MCF 10A (cell line): Measurements from ENCODE around the gene TNNC1. TPM values are rescaled to one million over a fixed set of nuclear protein-coding genes. Genes with fewer than 3 reads are reported as not detected.

Source experiments
- Bru-seq: library from RNA; stranded (reverse); fragments of 400-500 nt; gene quantifications from one replicate; lab custom pipeline; 2021; lab: Mats Ljungman, UMichigan
- BruChase-seq, 2 experiments: library from RNA; stranded (reverse); fragments of 400-500 nt; gene quantifications; one replicate each; lab custom pipeline; 2021; lab: Mats Ljungman, UMichigan
- BruUV-seq: library from RNA; stranded (reverse); fragments of 400-500 nt; replicated peaks from 2 replicates; lab custom pipeline; 2021; lab: Mats Ljungman, UMichigan
- CTCF ChIA-PET: fragments of 300-600 bp; sonication (Branson Sonifier 250); formaldehyde crosslinking; extraction: SDS; loops from one replicate; lab custom pipeline; 2021; ENCODE audit warnings: antibody characterized with exemption, inconsistent platforms; lab: Yijun Ruan, JAX
- POLR2A ChIA-PET: fragments of 300-600, 350-650 bp; sonication (Branson Sonifier 250); formaldehyde crosslinking; extraction: SDS; loops from one replicate; lab custom pipeline; 2020; ENCODE audit warnings: antibody characterized with exemption, inconsistent platforms; lab: Yijun Ruan, JAX
- DNase-seq: peaks from one replicate; pipeline ENCODE4 v3.0.0-alpha.2; 2018; ENCODE audit not compliant: unreplicated experiment
- H3K27ac Mint-ChIP-seq: one replicate; pipeline ENCODE4 v1.8.0; 2022; ENCODE audit warnings: mild to moderate bottlenecking, low read depth, mixed read lengths; ENCODE audit not compliant: unreplicated experiment
- H3K27me3 Mint-ChIP-seq: one replicate; pipeline ENCODE4 v1.8.0; 2022; ENCODE audit warnings: mixed read lengths; ENCODE audit not compliant: insufficient read depth, unreplicated experiment
- H3K36me3 Mint-ChIP-seq: one replicate; pipeline ENCODE4 v1.8.0; 2022; ENCODE audit warnings: mild to moderate bottlenecking, moderate library complexity, mixed read lengths; ENCODE audit not compliant: insufficient read depth, unreplicated experiment
- H3K4me1 Mint-ChIP-seq: one replicate; pipeline ENCODE4 v1.8.0; 2022; ENCODE audit warnings: mixed read lengths; ENCODE audit not compliant: insufficient read depth, unreplicated experiment
- H3K4me3 Mint-ChIP-seq: one replicate; pipeline ENCODE4 v1.8.0; 2022; ENCODE audit warnings: mild to moderate bottlenecking, moderate library complexity, mixed read lengths; ENCODE audit not compliant: unreplicated experiment
- H3K9me3 Mint-ChIP-seq: one replicate; pipeline ENCODE4 v1.8.0; 2022; ENCODE audit warnings: mixed read lengths; ENCODE audit not compliant: unreplicated experiment
- intact Hi-C: fragments of 100-400 bp; cut with micrococcal nuclease; formaldehyde crosslinking; loops from 2 replicates; pipeline ENCODE4 v1.14.1; 2022
- long read RNA-seq: library from polyadenylated mRNA; stranded (forward); transcript quantifications from one replicate; pipeline ENCODE4 v2.0.0, GENCODE V29; 2022
- total RNA-seq: library from RNA; stranded (reverse); gene quantifications from 2 replicates; pipeline ENCODE4 v1.2.3, GENCODE V29; 2022
- TF ChIP-seq, protein P1 (sequence below): fragments of 200-600 bp; IDR thresholded peaks from one replicate; pipeline ENCODE4 v1.8.0; 2022; ENCODE audit warnings: antibody characterized with exemption, mild to moderate bottlenecking; ENCODE audit not compliant: unreplicated experiment

TNNC1 gene
- total RNA-seq = 0.61 TPM in 2 replicates
- percentile 15 among the genes with signal in this experiment for Bru-seq, nascent RNA
- BruChase-seq, experiment 1, labeled RNA remaining after a 6-hour chase = not detected
- percentile 15 among the genes with signal in this experiment for BruChase-seq, experiment 2, labeled RNA remaining after a 2-hour chase
- long read RNA-seq = 0 reads

DNA sequence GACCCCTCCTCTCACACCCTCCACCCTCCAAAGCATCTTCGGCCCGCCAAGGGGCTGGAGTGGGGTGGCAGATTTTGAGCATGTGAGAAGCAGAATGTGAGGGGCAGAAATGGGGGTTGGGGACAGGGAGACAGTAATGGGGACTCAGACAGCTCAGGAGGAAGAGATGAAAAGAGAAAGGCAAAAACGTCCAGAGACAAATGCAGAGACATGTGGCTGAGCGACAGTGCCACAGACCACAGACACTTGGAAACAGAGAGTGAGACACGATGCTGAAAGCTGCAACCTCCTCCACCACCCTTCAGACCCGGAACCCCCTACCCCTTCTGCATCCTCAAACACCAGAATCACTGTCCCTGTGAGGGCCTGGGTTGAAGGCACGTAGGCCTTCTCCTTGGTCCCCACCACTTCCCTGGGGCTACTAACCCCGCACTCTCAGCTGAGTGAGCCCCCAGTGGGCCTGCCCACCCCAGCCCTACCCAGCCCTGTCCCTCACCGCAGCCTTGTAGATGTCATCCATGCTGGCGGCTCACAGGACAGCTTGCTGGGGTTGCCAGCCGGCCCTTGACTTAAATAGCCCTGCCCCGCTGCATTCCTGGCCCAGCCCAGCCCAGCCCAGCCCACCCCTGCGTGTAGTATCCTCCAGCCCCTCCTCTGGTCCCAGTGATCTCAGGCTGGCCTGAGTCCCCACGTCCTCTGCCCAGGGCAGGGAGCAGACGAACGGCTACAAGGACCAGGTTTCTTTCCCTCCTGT is at the start of gene TNNC1:
TSS of gene TNNC1 (minus strand) at position 546 of the 754 bp plus-strand sequence. CDS start at position 520, 26 bp downstream.
- H3K36me3 Mint-ChIP-seq = peaks cover 10% of the 10 kb centered on the region
- H3K4me3 Mint-ChIP-seq = peak within 1 kb of the TSS; percentile 92
- ChIA-PET CTCF (interaction anchor here (0.5 to 2.0 kb wide), 3 partner anchors 8 to 210 kb away, joined by 3 to 11 read pairs (median 5); partner anchors contain the start of gene SEMA3G), POLR2A (interaction anchor here (0.6 to 0.7 kb wide), 2 partner anchors 74 to 323 kb away, joined by 3 read pairs; no protein-coding TSS in a partner anchor)
- no peaks in the 10 kb centered on the region for H3K27me3 Mint-ChIP-seq
- H3K4me1 Mint-ChIP-seq = peaks cover 26% of the 10 kb centered on the region
- peak within 1 kb of the TSS; percentile 95 for H3K27ac Mint-ChIP-seq
- TF ChIP-seq, protein P1, sequence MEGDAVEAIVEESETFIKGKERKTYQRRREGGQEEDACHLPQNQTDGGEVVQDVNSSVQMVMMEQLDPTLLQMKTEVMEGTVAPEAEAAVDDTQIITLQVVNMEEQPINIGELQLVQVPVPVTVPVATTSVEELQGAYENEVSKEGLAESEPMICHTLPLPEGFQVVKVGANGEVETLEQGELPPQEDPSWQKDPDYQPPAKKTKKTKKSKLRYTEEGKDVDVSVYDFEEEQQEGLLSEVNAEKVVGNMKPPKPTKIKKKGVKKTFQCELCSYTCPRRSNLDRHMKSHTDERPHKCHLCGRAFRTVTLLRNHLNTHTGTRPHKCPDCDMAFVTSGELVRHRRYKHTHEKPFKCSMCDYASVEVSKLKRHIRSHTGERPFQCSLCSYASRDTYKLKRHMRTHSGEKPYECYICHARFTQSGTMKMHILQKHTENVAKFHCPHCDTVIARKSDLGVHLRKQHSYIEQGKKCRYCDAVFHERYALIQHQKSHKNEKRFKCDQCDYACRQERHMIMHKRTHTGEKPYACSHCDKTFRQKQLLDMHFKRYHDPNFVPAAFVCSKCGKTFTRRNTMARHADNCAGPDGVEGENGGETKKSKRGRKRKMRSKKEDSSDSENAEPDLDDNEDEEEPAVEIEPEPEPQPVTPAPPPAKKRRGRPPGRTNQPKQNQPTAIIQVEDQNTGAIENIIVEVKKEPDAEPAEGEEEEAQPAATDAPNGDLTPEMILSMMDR = no peak
- no TSS peak for BruUV-seq
- no peak for DNase-seq
- no peaks in the 10 kb centered on the region for H3K9me3 Mint-ChIP-seq
- intact Hi-C loops = no loop called here

DNA sequence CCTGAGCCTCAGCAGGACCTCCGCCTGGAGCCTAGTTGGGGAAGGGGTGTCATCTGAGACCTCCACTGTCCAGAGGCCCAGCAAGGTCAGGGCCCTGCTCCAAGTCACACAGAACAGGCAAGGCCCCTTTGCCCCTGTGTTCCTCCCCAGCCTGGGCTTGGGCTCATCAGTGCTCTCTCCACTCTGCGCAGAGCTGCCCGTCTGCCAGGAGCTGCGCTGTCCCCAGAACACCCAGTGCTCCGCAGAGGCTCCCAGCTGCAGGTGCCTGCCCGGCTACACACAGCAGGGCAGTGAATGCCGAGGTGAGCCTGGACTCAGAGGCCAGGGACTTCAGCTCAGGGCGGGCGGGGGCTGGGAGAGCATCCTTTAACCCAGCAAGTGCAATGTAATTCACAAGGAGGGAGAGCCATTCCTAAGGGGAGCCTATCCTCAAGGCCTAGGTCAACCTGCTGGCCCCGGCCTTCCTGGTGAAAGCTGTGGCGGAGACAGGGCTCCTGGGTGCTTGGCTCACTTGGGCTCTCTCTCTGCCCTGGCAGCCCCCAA is 49.0 kb upstream of the TNNC1 start:
- BruUV-seq = no TSS peak
- Mint-ChIP-seq H3K9me3 (no peaks in the 10 kb centered on the region), H3K27me3 (no peaks in the 10 kb centered on the region), H3K4me3 (no peak overlapping the region), H3K27ac (no peak overlapping the region), H3K4me1 (peaks cover 7% of the 10 kb centered on the region), H3K36me3 (no peaks in the 10 kb centered on the region)
- ChIA-PET POLR2A (no interaction called here), CTCF (no interaction called here)
- TF ChIP-seq, protein P1 = no peak
- intact Hi-C loops = no loop called here
- no peak for DNase-seq

DNA sequence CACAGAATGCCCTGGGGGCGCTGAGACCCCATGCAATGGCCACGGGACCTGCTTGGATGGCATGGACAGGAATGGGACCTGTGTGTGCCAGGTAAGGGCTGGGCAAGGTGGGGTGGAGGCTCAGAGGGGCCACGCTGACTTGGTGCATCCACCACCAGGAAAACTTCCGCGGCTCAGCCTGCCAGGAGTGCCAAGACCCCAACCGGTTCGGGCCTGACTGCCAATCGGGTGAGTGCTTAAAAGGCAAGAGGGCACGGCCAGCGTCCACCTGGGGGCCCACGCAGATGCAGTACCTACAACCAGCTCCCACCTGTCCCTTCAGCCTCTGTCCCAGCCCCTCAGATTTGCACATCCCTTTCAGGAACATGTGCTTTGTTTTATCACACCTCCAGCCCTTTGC is 48.2 kb upstream of the TNNC1 start:
- ChIA-PET CTCF (interaction anchor here (0.9 kb wide), 1 partner anchor 54 kb away, joined by 4 read pairs; no protein-coding TSS in a partner anchor), POLR2A (no interaction called here)
- no peak overlapping the region for H3K27ac Mint-ChIP-seq
- no peak overlapping the region for H3K4me3 Mint-ChIP-seq
- peaks cover under 1% of the 10 kb centered on the region for H3K4me1 Mint-ChIP-seq
- BruUV-seq = no TSS peak
- no peaks in the 10 kb centered on the region for H3K36me3 Mint-ChIP-seq
- intact Hi-C loops = no loop called here
- no peaks in the 10 kb centered on the region for H3K9me3 Mint-ChIP-seq
- no peak for DNase-seq
- TF ChIP-seq, protein P1 = no peak
- no peaks in the 10 kb centered on the region for H3K27me3 Mint-ChIP-seq

DNA sequence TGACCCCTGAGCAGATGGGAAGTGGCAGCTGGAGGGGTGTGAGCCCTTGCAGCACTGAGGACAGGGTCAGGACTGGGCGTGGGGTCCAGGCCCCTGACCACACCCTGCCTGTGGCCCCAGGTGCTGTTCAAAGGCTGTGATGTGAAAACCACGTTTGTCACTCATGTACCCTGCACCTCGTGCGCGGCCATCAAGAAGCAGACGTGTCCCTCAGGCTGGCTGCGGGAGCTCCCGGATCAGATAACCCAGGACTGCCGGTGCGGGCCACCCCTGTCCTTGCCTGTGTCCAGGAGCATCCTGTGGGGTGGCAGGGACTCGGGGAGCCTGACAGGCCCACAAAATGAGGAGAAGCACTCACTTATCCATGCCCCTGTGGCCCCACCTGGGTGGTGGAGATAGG is 47.2 kb upstream of the TNNC1 start:
- Mint-ChIP-seq H3K4me1 (no peaks in the 10 kb centered on the region), H3K36me3 (no peaks in the 10 kb centered on the region), H3K4me3 (no peak overlapping the region), H3K27me3 (no peaks in the 10 kb centered on the region), H3K27ac (no peak overlapping the region), H3K9me3 (no peaks in the 10 kb centered on the region)
- CTCF ChIA-PET = no interaction called here
- intact Hi-C loops = no loop called here
- TF ChIP-seq, protein P1 = no peak
- POLR2A ChIA-PET = no interaction called here
- DNase-seq = no peak
- BruUV-seq = no TSS peak
